CD14-positive monocyte (primary cell): ENCODE results near the gene ARPC1B. TPM values are rescaled to one million over a fixed set of nuclear protein-coding genes. Genes with fewer than 3 reads are reported as not detected.
"Not testable (repeated sequence)": the region's sequence is repeated elsewhere in the genome, so short reads cannot be mapped to it uniquely, and the experiment has no call there.

Experiments
- DNase-seq, 3 donors: peaks; one replicate each; pipeline ENCODE4 v3.0.0-alpha.2; 2011 to 2022
- H2AFZ ChIP-seq: 2 replicates; pipeline ENCODE4 v1.6.0; 2012; ENCODE audit warnings: mild to moderate bottlenecking, low read depth, low read length, inconsistent platforms; ENCODE audit not compliant: insufficient read depth, poor library complexity, severe bottlenecking
- H3K27ac ChIP-seq, 2 donors: 1 replicate in 1 of 2; 2 replicates in 1 of 2; pipeline ENCODE4 v1.5.1; 2012 to 2013; ENCODE audit warnings: low read length in 2 of 2, control low read depth in 1 of 2, inconsistent platforms in 1 of 2, low read depth in 1 of 2, mild to moderate bottlenecking in 1 of 2
- H3K27me3 ChIP-seq, 2 donors: one replicate each; pipeline versions ENCODE4 v1.6.0 to v1.6.1; 2011 to 2013; ENCODE audit warnings: low read length in 2 of 2; ENCODE audit not compliant: control insufficient read depth in 2 of 2, insufficient read depth in 2 of 2
- H3K36me3 ChIP-seq, 2 donors: replicated peaks in 1 of 2; 1 replicate in 1 of 2; 2 replicates in 1 of 2; pipeline versions ENCODE4 v1.5.1 to v1.6.1; 2012 to 2013; ENCODE audit warnings: low read length in 2 of 2, control low read depth in 1 of 2, inconsistent platforms in 1 of 2, mild to moderate bottlenecking in 1 of 2; ENCODE audit not compliant: insufficient read depth in 2 of 2, control insufficient read depth in 1 of 2
- H3K4me1 ChIP-seq, 2 donors: 1 replicate in 1 of 2; 2 replicates in 1 of 2; pipeline versions ENCODE4 v1.5.1 to v1.6.1; 2012 to 2013; ENCODE audit warnings: low read length in 2 of 2, control low read depth in 1 of 2, inconsistent platforms in 1 of 2, mild to moderate bottlenecking in 1 of 2, moderate library complexity in 1 of 2; ENCODE audit not compliant: insufficient read depth in 2 of 2, control insufficient read depth in 1 of 2
- H3K4me2 ChIP-seq: replicated peaks from 2 replicates; pipeline ENCODE3; 2012; ENCODE audit warnings: low read length, moderate library complexity, mild to moderate bottlenecking; ENCODE audit not compliant: poor library complexity, severe bottlenecking; ENCODE audit errors: extremely low read depth
- H3K4me3 ChIP-seq, 3 experiments: fragments of 200-600 bp in 1 of 3; sonication (generic) in 1 of 3; replicated peaks in 1 of 3; 1 replicate in 2 of 3; 2 replicates in 1 of 3; pipeline ENCODE4 v1.5.1; 2011 to 2013; ENCODE audit warnings: low read length in 3 of 3, mild to moderate bottlenecking in 3 of 3, control low read depth in 2 of 3, low read depth in 2 of 3, inconsistent platforms in 1 of 3, moderate library complexity in 1 of 3
- H3K79me2 ChIP-seq: 2 replicates; pipeline ENCODE4 v1.6.0; 2012; ENCODE audit warnings: mild to moderate bottlenecking, control low read depth, inconsistent platforms, low read length, moderate library complexity; ENCODE audit not compliant: insufficient read depth
- H3K9ac ChIP-seq: 2 replicates; pipeline ENCODE4 v1.6.0; 2017; ENCODE audit warnings: low read length, mild to moderate bottlenecking; ENCODE audit not compliant: insufficient read depth, poor library complexity, severe bottlenecking
- H3K9me3 ChIP-seq, 2 donors: replicated peaks in 1 of 2; 1 replicate in 1 of 2; 2 replicates in 1 of 2; pipeline versions ENCODE4 v1.5.1 to v1.6.1; 2012 to 2013; ENCODE audit warnings: low read length in 2 of 2, control low read depth in 1 of 2; ENCODE audit not compliant: control insufficient read depth in 1 of 2, insufficient read depth in 1 of 2
- H4K20me1 ChIP-seq: 2 replicates; pipeline ENCODE4 v1.6.0; 2012; ENCODE audit warnings: mild to moderate bottlenecking, low read length, control low read depth, moderate library complexity; ENCODE audit not compliant: insufficient read depth
- H3K27ac Mint-ChIP-seq, 7 donors: one replicate each; pipeline ENCODE4 v1.8.0; 2020; ENCODE audit warnings: mild to moderate bottlenecking in 7 of 7, mixed read lengths in 7 of 7, moderate library complexity in 6 of 7, inconsistent platforms in 2 of 7
- H3K27me3 Mint-ChIP-seq, 3 donors: one replicate each; pipeline ENCODE4 v1.8.0; 2021 to 2022; ENCODE audit warnings: low read depth in 3 of 3, mild to moderate bottlenecking in 3 of 3, mixed read lengths in 3 of 3, moderate library complexity in 3 of 3, inconsistent platforms in 1 of 3
- H3K36me3 Mint-ChIP-seq, 2 donors: one replicate each; pipeline ENCODE4 v1.8.0; 2020; ENCODE audit warnings: mixed read lengths in 2 of 2, inconsistent platforms in 1 of 2, mild to moderate bottlenecking in 1 of 2
- H3K4me1 Mint-ChIP-seq: one replicate; pipeline ENCODE4 v1.8.0; 2020; ENCODE audit warnings: mild to moderate bottlenecking, mixed read lengths
- H3K4me3 Mint-ChIP-seq, 2 donors: one replicate each; pipeline ENCODE4 v1.8.0; 2020; ENCODE audit warnings: mild to moderate bottlenecking in 2 of 2, mixed read lengths in 2 of 2, moderate library complexity in 1 of 2
- H3K9me3 Mint-ChIP-seq, 7 donors: one replicate each; pipeline ENCODE4 v1.8.0; 2020 to 2022; ENCODE audit warnings: mixed read lengths in 7 of 7, mild to moderate bottlenecking in 6 of 7, moderate library complexity in 6 of 7, inconsistent platforms in 2 of 7
- CTCF ChIP-seq: fragments of 200-600 bp; IDR thresholded peaks from one replicate; pipeline ENCODE4 v1.8.0; 2022; ENCODE audit warnings: antibody characterized with exemption, mild to moderate bottlenecking
- WGBS: methylation state at CpG from one replicate; pipeline ENCODE4 v1.1.5; 2013; ENCODE audit warnings: missing lambda C conversion rate; ENCODE audit not compliant: insufficient coverage; 5-methylcytosine and 5-hydroxymethylcytosine counted together
- intact Hi-C, 2 donors: fragments of 100-400 bp; cut with micrococcal nuclease; formaldehyde crosslinking; loops; one replicate each; pipeline versions ENCODE4 v1.15.0 to v1.15.1; 2023
- polyA plus RNA-seq, 3 donors: library from polyadenylated mRNA; depleted of rRNA in 1 of 3; unstranded in 2 of 3; stranded (reverse) in 1 of 3; fragments of 300-500 nt in 2 of 3; fragments of >200 nt in 1 of 3; fragmentation: Illumina TruSeq in 2 of 3; gene quantifications; 1 replicate in 2 of 3; 2 replicates in 1 of 3; pipeline ENCODE4 v1.2.3, GENCODE V29; 2012 to 2021

ARPC1B gene
- polyA plus RNA-seq, 3 donors = 1,179 to 1,362 (median 1,282) TPM

DNA sequence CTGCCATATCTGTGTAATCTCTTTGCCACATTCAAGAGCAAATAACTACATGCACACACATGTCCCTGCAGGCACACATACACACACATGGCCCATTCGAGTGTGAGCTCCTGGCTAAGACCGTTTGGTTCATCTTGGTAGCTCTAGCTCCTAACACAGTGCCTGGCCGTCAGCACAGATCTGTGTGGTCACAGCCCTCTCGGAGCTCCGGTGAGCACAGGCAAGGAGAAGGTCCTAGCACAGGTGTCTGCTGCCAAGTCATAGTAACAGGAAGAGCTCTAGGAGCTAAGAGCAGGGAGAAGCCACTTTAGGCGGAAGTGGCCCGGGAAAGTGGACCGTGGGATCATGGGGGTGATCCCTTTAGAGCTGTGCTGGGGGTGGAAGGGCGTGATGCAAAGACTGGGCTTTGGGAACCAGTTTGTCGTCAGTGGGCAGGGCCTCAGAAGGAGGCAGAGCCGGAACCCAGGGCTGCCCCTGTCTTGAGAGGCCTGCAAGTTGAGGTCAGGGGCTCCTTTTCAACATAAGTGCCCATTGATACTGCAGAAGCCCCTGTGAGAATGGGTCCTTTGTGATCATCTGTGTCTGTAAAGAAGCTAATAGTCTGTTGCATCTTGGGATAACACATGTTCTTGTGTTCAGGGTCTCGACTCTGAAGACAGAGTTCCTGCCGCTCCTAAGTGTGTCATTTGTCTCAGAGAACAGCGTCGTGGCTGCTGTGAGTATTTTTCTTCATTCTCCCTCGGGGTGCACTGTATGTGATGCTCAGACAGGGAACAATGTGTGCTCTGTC lies 16.6 kb upstream of the ARPC1B start:
- WGBS = over 99% methylated on average over 15 of the region's 16 CpGs
- H3K4me1 Mint-ChIP-seq = no peaks in the 10 kb centered on the region
- peak overlapping the region in 4 of 7 donors; percentile 36 to 69 (median 39) for H3K27ac Mint-ChIP-seq
- no peaks in the 10 kb centered on the region for H3K27me3 ChIP-seq
- no peaks in the 10 kb centered on the region for H3K9me3 Mint-ChIP-seq
- H3K36me3 Mint-ChIP-seq = peaks cover 56 to 94% of the 10 kb centered on the region in 2 donors
- no peak for DNase-seq
- peaks cover 41% of the 10 kb centered on the region for H4K20me1 ChIP-seq
- no peak overlapping the region for H3K4me2 ChIP-seq
- H3K27ac ChIP-seq = no peak overlapping the region
- no peak overlapping the region for H3K4me3 Mint-ChIP-seq
- TF ChIP-seq CTCF = no peak
- H2AFZ ChIP-seq = no peak overlapping the region
- H3K4me3 ChIP-seq = no peak overlapping the region
- H3K4me1 ChIP-seq = no peaks in the 10 kb centered on the region
- H3K9me3 ChIP-seq = no peaks in the 10 kb centered on the region
- H3K27me3 Mint-ChIP-seq = no peaks in the 10 kb centered on the region
- no peak overlapping the region for H3K9ac ChIP-seq
- intact Hi-C loops = no loop called here
- no peaks in the 10 kb centered on the region for H3K79me2 ChIP-seq
- H3K36me3 ChIP-seq = peaks cover 84 to 91% of the 10 kb centered on the region in 2 donors

DNA sequence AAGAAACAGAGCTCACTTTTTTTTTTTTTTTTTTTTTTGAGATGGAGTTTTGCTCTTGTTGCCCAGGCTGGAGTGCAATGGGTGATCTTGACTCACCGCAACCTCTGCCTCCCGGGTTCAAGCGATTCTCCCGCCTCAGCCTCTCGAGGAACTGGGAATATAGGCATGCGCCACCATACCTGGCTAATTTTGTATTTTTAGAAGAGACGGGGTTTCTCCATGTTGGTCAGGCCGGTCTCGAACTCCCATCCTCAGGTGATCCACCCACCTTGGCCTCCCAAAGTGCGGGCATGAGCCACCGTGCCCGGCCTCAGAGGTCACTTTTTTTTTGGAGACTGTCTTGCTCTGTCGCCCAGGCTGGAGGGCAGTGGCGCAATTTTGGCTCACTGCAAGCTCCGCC lies 16.0 kb upstream of the ARPC1B start:
- H3K9me3 ChIP-seq, H3K4me2 ChIP-seq, H3K9ac ChIP-seq, H3K4me1 ChIP-seq, H3K27me3 ChIP-seq, H3K79me2 ChIP-seq, intact Hi-C loops, H3K27me3 Mint-ChIP-seq, H3K9me3 Mint-ChIP-seq, H3K4me3 Mint-ChIP-seq, H3K4me1 Mint-ChIP-seq, H3K4me3 ChIP-seq, DNase-seq, H2AFZ ChIP-seq, H3K27ac ChIP-seq: not testable (repeated sequence)
- Mint-ChIP-seq H3K36me3 (peaks cover 62 to 98% of the 10 kb centered on the region in 2 donors), H3K27ac (peak overlapping the region in 2 of 7 donors; percentile 31 to 43)
- peaks cover 84 to 93% of the 10 kb centered on the region in 2 donors for H3K36me3 ChIP-seq
- 93% methylated on average over 7 of the region's 15 CpGs for WGBS
- H4K20me1 ChIP-seq = peaks cover 44% of the 10 kb centered on the region
